NOMO-1 (cell line): ENCODE results near the gene ZAR1L.

Source experiments
- DNase-seq, 2 experiments: peaks; one replicate each; lab custom pipeline; 2025; ENCODE audit not compliant: unreplicated experiment in 2 of 2; lab: John Stamatoyannopoulos, UW

ZAR1L gene

DNA sequence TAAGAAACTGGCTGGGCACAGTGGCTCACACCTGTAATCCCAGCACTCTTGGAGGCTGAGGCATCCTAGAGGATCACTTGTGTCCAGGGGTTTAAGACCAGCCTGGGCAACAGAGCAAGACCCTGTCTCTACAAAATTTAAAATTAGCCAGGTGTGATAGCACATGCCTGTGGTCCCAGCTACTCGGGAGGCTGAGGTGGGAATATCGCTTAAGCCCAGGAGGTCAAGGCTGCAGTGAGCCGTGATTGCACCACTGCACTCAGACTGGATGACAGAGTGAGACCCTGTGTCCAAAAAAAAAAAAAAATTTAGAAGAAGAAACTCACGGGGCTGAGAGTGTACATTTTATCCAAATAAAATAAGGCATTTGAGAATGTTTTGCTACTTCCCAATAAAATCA, 58.9 kb downstream of the ZAR1L start:
- DNase-seq: no peak

DNA sequence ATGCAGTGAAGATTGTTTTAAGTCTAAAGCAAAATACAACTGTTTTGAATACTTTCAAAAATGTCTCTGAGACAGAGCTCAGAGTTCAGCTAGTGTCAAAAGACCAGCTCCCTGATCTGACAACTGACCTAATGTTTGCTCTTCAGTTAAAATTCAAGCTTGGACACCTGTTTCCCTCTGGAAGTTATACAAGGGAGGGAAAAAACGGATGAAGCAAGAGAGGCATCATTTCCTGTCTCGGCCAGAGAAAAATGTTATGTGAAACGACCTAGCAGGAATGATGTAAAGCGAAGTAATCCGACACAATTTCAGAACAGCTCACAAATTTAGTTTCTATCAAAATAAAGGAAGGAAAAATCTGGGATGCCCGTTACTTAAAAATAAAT, 59.4 kb downstream of the ZAR1L start:
- DNase-seq: no peak

DNA sequence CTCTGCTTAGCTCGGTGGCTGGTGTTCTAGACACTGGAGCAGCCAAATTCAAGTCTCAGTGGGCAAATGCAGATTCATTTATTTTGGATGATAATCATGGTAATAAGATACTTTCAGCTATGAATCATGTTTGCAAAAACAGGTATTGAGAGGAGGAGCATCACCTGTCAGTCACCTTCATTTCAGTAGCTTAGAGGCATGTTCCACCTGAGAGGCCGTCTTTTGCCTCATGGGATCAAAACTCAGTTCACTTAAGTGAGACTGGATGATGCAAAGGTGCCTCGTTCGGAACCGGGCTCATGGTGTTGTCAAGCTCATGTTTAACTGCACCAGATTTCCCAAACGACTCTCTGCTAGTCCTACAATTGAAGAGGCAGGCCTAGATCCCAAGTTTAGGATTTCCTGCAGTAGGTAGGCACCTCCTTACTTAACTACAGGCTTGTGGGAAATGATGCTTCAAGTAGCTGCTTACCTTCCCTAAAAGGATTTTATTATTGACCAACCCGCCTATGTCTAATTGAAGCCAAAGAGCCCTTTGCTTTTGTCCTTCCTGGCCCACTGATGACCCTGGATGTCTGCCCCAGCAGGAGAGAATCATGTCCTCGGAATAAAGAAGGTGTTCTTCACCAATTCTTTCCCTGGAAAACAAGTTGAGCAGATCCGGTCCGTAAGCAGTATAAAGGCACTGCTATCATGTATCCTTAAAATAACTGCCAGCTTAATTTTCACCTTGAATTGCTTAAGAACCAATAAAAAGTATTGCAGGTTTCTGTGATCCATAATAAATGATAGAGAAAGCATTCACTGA, 60.0 kb downstream of the ZAR1L start:
- DNase-seq: no peak

DNA sequence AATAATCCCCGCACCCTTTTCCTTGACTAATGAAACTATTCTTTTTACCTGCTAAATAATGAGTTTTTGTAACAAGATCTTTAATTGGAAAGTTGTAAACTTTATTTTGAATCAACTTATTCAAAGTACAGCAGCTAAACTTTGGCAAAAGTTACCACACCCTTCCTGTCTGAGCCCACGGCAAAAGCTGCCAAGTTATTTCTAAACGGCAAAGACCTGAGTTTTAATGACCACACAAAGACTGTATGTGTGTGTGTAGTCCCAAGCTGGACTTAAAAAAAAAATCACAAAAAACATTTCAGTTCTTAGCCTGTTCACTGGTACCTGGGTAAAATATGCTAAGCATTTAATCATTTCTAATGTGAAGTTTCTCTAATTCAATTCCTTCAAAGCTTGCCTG, 60.7 kb downstream of the ZAR1L start:
- no peak for DNase-seq

DNA sequence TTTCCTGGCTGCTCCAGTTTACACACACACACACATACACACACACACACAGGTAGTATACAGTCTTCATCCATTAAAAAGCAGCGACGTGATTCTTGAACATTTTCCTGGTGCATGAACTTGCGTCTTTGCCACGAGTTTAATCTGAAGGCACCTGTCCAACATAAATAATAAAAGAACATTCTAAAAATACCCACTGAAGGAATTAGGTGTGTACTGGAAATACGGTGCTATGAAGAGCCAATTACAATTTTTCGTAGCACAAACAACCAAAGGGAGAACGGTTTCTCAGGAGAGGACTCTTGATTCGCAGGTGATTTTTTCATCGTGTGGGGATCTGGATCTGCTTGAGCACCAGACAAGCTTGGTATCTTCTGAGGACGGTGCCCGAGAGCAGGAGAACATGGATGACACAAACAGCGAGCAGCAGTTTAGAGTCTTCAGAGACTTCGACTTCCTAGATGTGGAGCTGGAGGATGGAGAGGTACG, 61.2 kb downstream of the ZAR1L start:
- DNase-seq: no peak
